GM12878 (cell line): ENCODE measurements around the gene HS1BP3. TPM values are rescaled to one million over a fixed set of nuclear protein-coding genes. Genes with fewer than 3 reads are reported as not detected.

Source experiments
- ATAC-seq: fragments of 200-7000 bp; cut with Tn5 transposase; 3 replicates; pipeline ENCODE4 v1.9.1; 2020; ENCODE audit warnings: mild to moderate bottlenecking, moderate library complexity
- BruUV-seq: library from RNA; stranded (reverse); fragments of 400-500 nt; replicated peaks from 2 replicates; lab custom pipeline; 2021; lab: Mats Ljungman, UMichigan
- CTCF ChIA-PET: fragments of 300-600 bp; sonication (Branson Sonifier 250); formaldehyde crosslinking; extraction: SDS; loops from one replicate; lab custom pipeline; 2021; ENCODE audit warnings: inconsistent platforms; lab: Yijun Ruan, JAX
- POLR2A ChIA-PET: fragments of 350-600 bp; formaldehyde crosslinking; extraction: SDS; loops from one replicate; lab custom pipeline; 2021; ENCODE audit warnings: inconsistent platforms; lab: Charles Lee
- RAD21 ChIA-PET: fragments of 300-600 bp; sonication (Branson Sonifier 250); formaldehyde crosslinking; loops from one replicate; lab custom pipeline; 2023; ENCODE audit warnings: antibody characterized with exemption; ENCODE audit not compliant: unreplicated experiment; lab: Charles Lee
- SMC1A ChIA-PET: fragments of 300-600 bp; sonication (Branson Sonifier 250); formaldehyde crosslinking; loops from one replicate; lab custom pipeline; 2023; ENCODE audit not compliant: unreplicated experiment, uncharacterized antibody; lab: Charles Lee
- DNase-seq: peaks from one replicate; pipeline ENCODE4 v3.0.0-alpha.2; 2011; ENCODE audit warnings: low read depth, low spot score
- FAIRE-seq: peaks from 3 replicates; lab custom pipeline; 2011; peaks lifted over from hg19 to GRCh38; lab: Jason Lieb, UNC
- H2AFZ ChIP-seq: 2 replicates; pipeline ENCODE4 v1.6.0; 2011; ENCODE audit warnings: low read depth, low read length, control low read depth; ENCODE audit not compliant: control insufficient read depth
- H3K27ac ChIP-seq: 2 replicates; pipeline ENCODE4 v1.5.1; 2011; ENCODE audit warnings: control low read depth; ENCODE audit not compliant: control insufficient read depth, insufficient read depth
- H3K27me3 ChIP-seq, 2 experiments: replicated peaks in 1 of 2; 2 replicates each; pipeline versions ENCODE4 v1.6.0 to v1.6.1; 2011; ENCODE audit warnings: low read length in 1 of 2; ENCODE audit not compliant: control insufficient read depth in 2 of 2, insufficient read depth in 2 of 2
- H3K36me3 ChIP-seq, 2 experiments: 2 replicates each; pipeline ENCODE4 v1.5.1; 2011; ENCODE audit warnings: low read length in 1 of 2; ENCODE audit not compliant: control insufficient read depth in 2 of 2, insufficient read depth in 2 of 2
- H3K4me1 ChIP-seq: 2 replicates; pipeline ENCODE4 v1.6.1; 2011; ENCODE audit warnings: mild to moderate bottlenecking, low read length, moderate library complexity, mixed read lengths; ENCODE audit not compliant: control insufficient read depth, insufficient read depth
- H3K4me2 ChIP-seq: 2 replicates; pipeline ENCODE4 v1.6.0; 2011; ENCODE audit warnings: control low read depth; ENCODE audit not compliant: control insufficient read depth, insufficient read depth
- H3K4me3 ChIP-seq: fragments of 200-600 bp; sonication (generic); 2 replicates; pipeline ENCODE4 v1.5.1; 2016
- H3K79me2 ChIP-seq: 2 replicates; pipeline ENCODE4 v1.6.0; 2011; ENCODE audit warnings: low read length; ENCODE audit not compliant: control insufficient read depth, insufficient read depth
- H3K9ac ChIP-seq: 2 replicates; pipeline ENCODE4 v1.8.0; 2011; ENCODE audit warnings: low read length, control low read depth, mixed read lengths; ENCODE audit not compliant: control insufficient read depth, insufficient read depth
- H3K9me3 ChIP-seq: replicated peaks from 3 replicates; pipeline ENCODE4 v1.5.1; 2011; ENCODE audit warnings: mild to moderate bottlenecking, low read length; ENCODE audit not compliant: control insufficient read depth, insufficient read depth
- H4K20me1 ChIP-seq: 2 replicates; pipeline ENCODE4 v1.6.0; 2011; ENCODE audit not compliant: control insufficient read depth, insufficient read depth
- BRCA1 ChIP-seq: IDR thresholded peaks from 2 replicates; pipeline ENCODE4 v1.6.1; 2011; ENCODE audit warnings: low read depth, low read length, improper control_type of control experiment
- CBFB ChIP-seq: IDR thresholded peaks from 2 replicates; pipeline ENCODE4 v1.6.1; 2016; ENCODE audit warnings: antibody characterized with exemption, low read depth
- CREM ChIP-seq: IDR thresholded peaks from 2 replicates; pipeline ENCODE4 v1.6.1; 2014; ENCODE audit warnings: antibody characterized with exemption, low read depth
- FOXK2 ChIP-seq: fragments of 450-650 bp; IDR thresholded peaks from 2 replicates; pipeline ENCODE4 v1.6.1; 2017; ENCODE audit warnings: mild to moderate bottlenecking, moderate library complexity
- FOXM1 ChIP-seq: IDR thresholded peaks from 2 replicates; pipeline ENCODE4 v1.6.1; 2012; ENCODE audit warnings: low read depth, mild to moderate bottlenecking, inconsistent platforms, low read length, moderate library complexity
- IKZF2 ChIP-seq, 2 experiments: fragments of 450-650 bp; IDR thresholded peaks; 2 replicates each; pipeline ENCODE4 v1.6.1; 2017; ENCODE audit warnings: mild to moderate bottlenecking in 2 of 2, moderate library complexity in 2 of 2
- KLF5 ChIP-seq: fragments of 450-650 bp; IDR thresholded peaks from 2 replicates; pipeline ENCODE4 v1.6.1; 2014; ENCODE audit warnings: mild to moderate bottlenecking; ENCODE audit not compliant: partially characterized antibody
- LARP7 ChIP-seq: fragments of 450-650 bp; IDR thresholded peaks from 2 replicates; pipeline ENCODE4 v1.6.1; 2017; ENCODE audit warnings: mild to moderate bottlenecking
- NFYB ChIP-seq: IDR thresholded peaks from 2 replicates; pipeline ENCODE4 v1.6.1; 2011; ENCODE audit warnings: low read depth, mild to moderate bottlenecking, low read length, improper control_type of control experiment, moderate library complexity; ENCODE audit not compliant: insufficient read depth
- SMC3 ChIP-seq: IDR thresholded peaks from 2 replicates; pipeline ENCODE4 v1.6.1; 2011; ENCODE audit warnings: low read length, improper control_type of control experiment, borderline replicate concordance
- TCF7 ChIP-seq: IDR thresholded peaks from 2 replicates; pipeline ENCODE4 v1.6.1; 2014; ENCODE audit warnings: antibody characterized with exemption, borderline replicate concordance
- ZBTB40 ChIP-seq: fragments of 450-650 bp; IDR thresholded peaks from 2 replicates; pipeline ENCODE4 v1.6.1; 2016; ENCODE audit warnings: mild to moderate bottlenecking, moderate library complexity, borderline replicate concordance
- ZNF207 ChIP-seq: fragments of 450-650 bp; IDR thresholded peaks from 2 replicates; pipeline ENCODE4 v1.6.1; 2014; ENCODE audit warnings: antibody characterized with exemption, mild to moderate bottlenecking, borderline replicate concordance
- ZNF24 ChIP-seq: fragments of 450-650 bp; IDR thresholded peaks from 2 replicates; pipeline ENCODE4 v1.6.1; 2017; ENCODE audit warnings: antibody characterized with exemption, mild to moderate bottlenecking
- ZSCAN29 ChIP-seq: fragments of 450-650 bp; IDR thresholded peaks from 2 replicates; pipeline ENCODE4 v1.6.1; 2017; ENCODE audit warnings: mild to moderate bottlenecking, moderate library complexity
- WGBS: methylation state at CpG from one replicate; pipeline ENCODE4 v1.1.6; 2016; ENCODE audit warnings: low lambda C conversion rate; ENCODE audit not compliant: insufficient replicate concordance, insufficient coverage; ENCODE audit errors: missing lambda C conversion rate; 5-methylcytosine and 5-hydroxymethylcytosine counted together
- in situ Hi-C: fragments of 300-500 bp; cut with MboI; formaldehyde crosslinking; loops from 9 replicates; pipeline ENCODE4 v1.14.3; 2018; ENCODE audit warnings: mixed read lengths
- intact Hi-C: fragments of 100-400 bp; cut with micrococcal nuclease; formaldehyde crosslinking; loops from one replicate; pipeline ENCODE4 v1.14.2; 2022; ENCODE audit not compliant: unreplicated experiment
- polyA plus RNA-seq, 11 experiments: library from polyadenylated mRNA; depleted of rRNA in 4 of 11; unstranded in 6 of 11; stranded (reverse) in 5 of 11; fragments of >200 nt; fragmentation: Nextera tagmentation in 4 of 11; fragmentation: Illumina TruSeq in 1 of 11; extraction: Ambion mirVana in 4 of 11; extraction: Trizol in 1 of 11; gene quantifications; 1 replicate in 1 of 11; 2 replicates in 10 of 11; pipeline versions ENCODE4 v1.2.1 to v1.2.3, GENCODE V29; 2011 to 2016; ENCODE audit warnings: inconsistent platforms in 2 of 11, missing spikeins in 2 of 11, low read depth in 1 of 11
- total RNA-seq, 4 experiments: library from RNA; depleted of rRNA in 3 of 4; stranded (reverse); fragments of >200 nt in 3 of 4; fragmentation: Illumina TruSeq in 1 of 4; extraction: Trizol in 1 of 4; gene quantifications; 2 replicates each; pipeline versions ENCODE4 v1.2.1 to v1.2.3, GENCODE V29; 2013 to 2021

Gene HS1BP3
- total and polyA plus RNA-seq, 10 of the 15 experiments (the other 5 are each of a cell fraction or from before 2014, with no cell fraction given), result 0.47 to 7.2 (median 4.6) TPM

- ChIA-PET CTCF (interaction anchor here (1.0 to 2.0 kb wide), 4 partner anchors 10 to 236 kb away, joined by 3 to 5 read pairs (median 4); partner anchors contain the start of gene RHOB), SMC1A (interaction anchor here (0.5 kb wide), 1 partner anchor 202 kb away, joined by 3 read pairs; no protein-coding TSS in a partner anchor), POLR2A (no interaction called here), RAD21 (interaction anchor here (1.4 to 1.5 kb wide), 2 partner anchors 202 to 235 kb away, joined by 4 read pairs; no protein-coding TSS in a partner anchor)
- no peak for FAIRE-seq
- BruUV-seq, result no TSS peak
- TF ChIP-seq IKZF2 (IDR thresholded peaks at IDR 0.05), result no peak
- TF ChIP-seq NFYB, result no peak
- no peak for TF ChIP-seq CREM
- TF ChIP-seq ZNF207, result no peak
- TF ChIP-seq FOXK2, result no peak
- no peak for TF ChIP-seq CBFB
- no peak for DNase-seq
- no peak for ATAC-seq
- Histone ChIP-seq H3K9ac (no peak overlapping the region), H3K4me3 (no peak overlapping the region), H3K4me1 (peaks cover 4% of the 10 kb centered on the region), H3K4me2 (no peak overlapping the region), H4K20me1 (no peaks in the 10 kb centered on the region; the same call in 1 of the 2 replicates), H3K27ac (no peak overlapping the region), H3K79me2 (no peaks in the 10 kb centered on the region), H3K9me3 (no peaks in the 10 kb centered on the region), H2AFZ (no peak overlapping the region), H3K36me3 (peaks cover 0 to 3% of the 10 kb centered on the region in 2 experiments; a peak in 1 of 4 replicates), H3K27me3 (0 out of 4 replicates have a peak, but pooled peaks cover 0 to 1% of the 10 kb centered on the region in 2 experiments)
- intact Hi-C loops, result no loop called here
- in situ Hi-C loops, result no loop called here
- WGBS, result 86% methylated on average over 20 of the region's 20 CpGs
Measured at GRCh38 chr2:20646446-20646845, 4.5 kb downstream of the HS1BP3 start.

- POLR2A ChIA-PET, result no interaction called here
- no peak overlapping the region for H3K9ac ChIP-seq
- CTCF ChIA-PET, result interaction anchor here (1.4 to 2.0 kb wide), 2 partner anchors 10 to 235 kb away, joined by 4 to 5 read pairs; no protein-coding TSS in a partner anchor
- no peaks in the 10 kb centered on the region for H3K9me3 ChIP-seq
- SMC1A ChIA-PET, result interaction anchor here (1.0 kb wide), 1 partner anchor 201 kb away, joined by 3 read pairs; no protein-coding TSS in a partner anchor
- no peak overlapping the region for H3K27ac ChIP-seq
- 45% methylated on average over 10 of the region's 10 CpGs for WGBS
- RAD21 ChIA-PET, result interaction anchor here (1.5 kb wide), 1 partner anchor 234 kb away, joined by 4 read pairs; no protein-coding TSS in a partner anchor
- no TSS peak for BruUV-seq
- no peak for DNase-seq
- no peak overlapping the region for H3K4me2 ChIP-seq
- in situ Hi-C loops (no loop called here), intact Hi-C loops (no loop called here)
- 0 out of 4 replicates have a peak, but pooled peaks cover 0 to 1% of the 10 kb centered on the region in 2 experiments for H3K27me3 ChIP-seq
- H3K36me3 ChIP-seq, result peaks cover 0 to 3% of the 10 kb centered on the region in 2 experiments; a peak in 1 of 4 replicates
- H4K20me1 ChIP-seq, result no peaks in the 10 kb centered on the region; the same call in 1 of the 2 replicates
- H3K4me1 ChIP-seq, result peaks cover 4% of the 10 kb centered on the region
- no peak for FAIRE-seq
- no peaks in the 10 kb centered on the region for H3K79me2 ChIP-seq
- no peak for ATAC-seq
- H3K4me3 ChIP-seq, result no peak overlapping the region
- no peak overlapping the region for H2AFZ ChIP-seq
- TF ChIP-seq KLF5, result no peak
- TF ChIP-seq ZSCAN29, result no peak
- no peak for TF ChIP-seq SMC3
- no peak for TF ChIP-seq ZBTB40
- TF ChIP-seq LARP7, result no peak
- no peak for TF ChIP-seq BRCA1
- TF ChIP-seq TCF7, result no peak
- TF ChIP-seq ZNF24, result no peak
- no peak for TF ChIP-seq FOXM1
Measured at GRCh38 chr2:20645761-20646160, 5.1 kb downstream of the HS1BP3 start.
